GM18517 (cell line): ENCODE measurements around the gene ZNF277.

Experiments used
- ATAC-seq: cut with Tn5 transposase; IDR thresholded peaks from one replicate; pipeline ENCODE4 v1.9.1; 2021; ENCODE audit warnings: mild to moderate bottlenecking, moderate library complexity; ENCODE audit not compliant: unreplicated experiment

Gene ZNF277

DNA sequence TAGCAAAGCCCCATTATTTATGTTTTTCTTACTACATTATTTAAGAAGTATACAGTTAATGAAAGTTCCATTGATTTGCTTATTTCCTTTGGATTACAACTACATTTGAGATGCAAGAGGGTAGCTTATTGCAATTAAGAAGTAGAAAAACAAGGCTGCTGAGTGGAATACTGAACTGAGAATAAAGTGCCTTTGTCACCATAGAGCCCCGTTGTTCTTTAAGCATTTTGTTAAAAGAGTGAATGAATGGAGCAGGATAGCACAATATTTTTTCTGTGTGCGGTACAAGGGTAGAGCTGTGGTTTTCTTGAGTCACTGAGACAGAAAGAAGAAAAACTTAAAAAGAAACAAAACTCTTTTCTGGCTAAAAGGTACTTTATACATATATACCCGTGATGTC, 45.6 kb downstream of the ZNF277 start:
- no peak for ATAC-seq

DNA sequence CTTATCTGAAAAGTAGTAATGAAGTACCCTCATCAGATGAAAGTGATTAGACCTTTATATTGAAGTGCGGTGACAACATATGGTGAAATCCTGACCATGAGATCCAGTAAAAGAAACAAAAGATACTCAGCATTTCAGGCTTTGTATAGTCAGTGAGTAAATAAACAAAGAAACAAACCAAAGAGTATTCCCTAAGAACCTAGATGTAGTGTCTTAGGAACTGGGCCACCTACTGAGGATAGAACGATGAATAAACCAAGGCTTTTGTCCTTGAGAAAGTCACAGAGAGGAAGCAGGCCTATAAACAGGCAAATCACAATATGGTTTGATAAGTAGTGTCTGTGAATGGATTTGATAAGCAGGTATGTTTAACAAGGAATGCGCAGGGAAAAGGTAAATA, 46.2 kb downstream of the ZNF277 start:
- no peak for ATAC-seq

GRCh38 chr7:112254156-112254555, 47.7 kb downstream of the ZNF277 start:
- no peak for ATAC-seq

- no peak for ATAC-seq
Observed at GRCh38 chr7:112254709-112255387, 48.4 kb downstream of the ZNF277 start.

DNA sequence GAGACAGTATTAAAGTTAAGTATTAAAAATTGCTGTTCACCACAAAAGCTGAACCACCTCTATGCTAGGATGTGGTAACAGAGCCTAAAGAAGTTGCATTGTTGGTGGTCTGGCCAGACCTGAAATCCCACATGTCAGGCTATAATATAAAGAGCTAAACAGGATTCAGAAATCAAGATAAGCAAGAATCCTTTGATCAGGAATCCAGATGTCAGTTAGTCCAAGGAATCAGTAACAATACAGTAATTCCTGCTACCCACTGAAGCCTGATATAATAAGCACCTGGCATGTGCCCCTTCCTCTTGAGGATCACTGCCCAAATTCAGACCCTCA, 48.9 kb downstream of the ZNF277 start:
- ATAC-seq, result no peak

- ATAC-seq, result no peak
Observed at GRCh38 chr7:112257073-112257472, 50.6 kb downstream of the ZNF277 start.

- no peak for ATAC-seq
Observed at GRCh38 chr7:112260911-112261310, 54.4 kb downstream of the ZNF277 start.

GRCh38 chr7:112262036-112262435, 55.5 kb downstream of the ZNF277 start:
- no peak for ATAC-seq

- ATAC-seq, result no peak
Observed at GRCh38 chr7:112262855-112263487, 56.5 kb downstream of the ZNF277 start.

DNA sequence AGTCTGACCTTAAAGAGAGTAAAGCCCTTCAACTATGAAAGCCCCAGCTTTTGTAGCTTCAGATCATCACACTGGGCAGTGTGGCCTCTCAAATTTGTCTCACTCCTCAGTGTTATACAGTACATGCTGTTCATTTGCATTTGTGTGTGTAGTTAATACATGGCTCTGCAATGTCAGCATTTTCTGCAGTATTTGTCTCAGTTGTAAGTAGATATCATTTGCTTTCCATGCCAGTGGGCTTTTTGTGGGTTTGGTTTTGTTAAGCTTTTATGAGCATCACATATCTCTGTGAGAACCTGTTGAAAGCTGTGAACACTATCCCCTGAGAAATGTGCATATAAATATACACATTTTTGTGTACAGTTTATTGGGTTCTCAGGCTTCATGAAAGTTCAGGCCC, 57.0 kb downstream of the ZNF277 start:
- ATAC-seq, result no peak

DNA sequence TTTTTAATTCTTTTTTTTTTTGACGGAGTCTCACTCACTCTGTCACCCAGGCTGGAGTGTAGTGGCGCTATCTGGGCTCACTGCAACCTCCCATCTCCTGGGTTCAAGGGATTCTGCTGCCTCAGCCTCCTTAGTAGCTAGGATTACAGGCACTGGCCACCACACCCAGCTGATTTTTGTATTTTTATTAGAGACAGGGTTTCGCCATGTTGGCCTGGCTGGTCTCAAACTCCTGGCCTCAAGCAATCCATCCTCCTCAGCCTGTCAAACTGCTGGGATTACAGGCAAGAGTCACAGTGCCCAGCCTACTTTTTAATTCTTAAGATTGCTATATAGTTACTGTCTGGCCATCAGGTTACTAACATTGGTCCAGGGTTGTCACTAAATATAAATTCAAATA, 59.6 kb downstream of the ZNF277 start:
- no peak for ATAC-seq

- ATAC-seq, result no peak
Observed at GRCh38 chr7:112266595-112267270, 60.2 kb downstream of the ZNF277 start.

- no peak for ATAC-seq
Observed at GRCh38 chr7:112267944-112268691, 61.6 kb downstream of the ZNF277 start.

DNA sequence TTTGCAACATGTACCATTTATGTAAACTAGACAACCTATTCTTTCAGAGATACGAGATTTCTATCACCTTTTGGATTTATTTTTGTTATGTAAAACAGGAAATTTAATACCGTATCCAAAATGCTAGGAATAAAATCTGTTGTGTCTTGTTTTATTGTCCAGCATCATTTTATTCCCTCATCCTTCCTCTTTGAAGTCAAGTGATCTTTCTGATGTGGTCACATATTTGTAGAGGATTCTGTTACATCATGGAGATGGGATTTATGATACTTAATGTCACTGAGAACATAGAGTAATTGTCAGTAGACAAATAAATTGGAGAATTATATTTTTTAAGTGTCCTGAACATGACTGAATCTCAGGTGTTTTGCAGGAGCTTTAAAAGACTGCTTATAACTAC, 64.7 kb downstream of the ZNF277 start:
- no peak for ATAC-seq

DNA sequence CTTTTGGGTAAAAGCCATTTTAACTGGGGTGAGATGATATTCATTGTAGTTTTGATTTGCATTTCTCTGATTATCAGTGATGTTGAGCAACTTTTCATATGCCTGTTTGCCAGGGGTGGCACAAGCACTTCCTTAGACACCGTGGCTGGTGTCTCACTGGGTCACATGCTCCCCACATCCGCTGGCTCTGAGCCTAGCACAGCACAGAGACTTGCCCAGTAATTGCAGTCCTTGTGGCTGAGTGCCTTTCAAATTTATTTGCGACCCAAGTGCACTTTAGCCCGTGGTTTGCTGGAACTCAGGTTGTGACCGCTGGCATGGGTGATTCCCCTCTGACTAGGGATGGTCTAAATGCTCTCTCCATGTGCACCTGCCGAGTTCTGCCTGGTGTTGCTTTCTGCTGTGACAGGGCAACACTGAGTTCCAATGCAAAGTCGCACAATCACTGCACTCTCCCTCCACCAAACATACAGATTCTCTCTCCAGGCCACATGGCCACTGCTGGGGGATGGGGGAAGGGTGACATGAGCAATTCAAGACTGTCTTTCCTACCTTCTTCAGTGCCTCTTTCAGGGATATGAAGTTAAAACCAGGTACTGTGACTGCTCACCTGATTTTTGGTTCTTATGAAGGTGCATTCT, 66.5 kb downstream of the ZNF277 start:
- ATAC-seq, result no peak

- ATAC-seq, result no peak
Observed at GRCh38 chr7:112279042-112279441, 72.5 kb downstream of the ZNF277 start.

GRCh38 chr7:112280267-112280666, 73.8 kb downstream of the ZNF277 start:
- no peak for ATAC-seq

DNA sequence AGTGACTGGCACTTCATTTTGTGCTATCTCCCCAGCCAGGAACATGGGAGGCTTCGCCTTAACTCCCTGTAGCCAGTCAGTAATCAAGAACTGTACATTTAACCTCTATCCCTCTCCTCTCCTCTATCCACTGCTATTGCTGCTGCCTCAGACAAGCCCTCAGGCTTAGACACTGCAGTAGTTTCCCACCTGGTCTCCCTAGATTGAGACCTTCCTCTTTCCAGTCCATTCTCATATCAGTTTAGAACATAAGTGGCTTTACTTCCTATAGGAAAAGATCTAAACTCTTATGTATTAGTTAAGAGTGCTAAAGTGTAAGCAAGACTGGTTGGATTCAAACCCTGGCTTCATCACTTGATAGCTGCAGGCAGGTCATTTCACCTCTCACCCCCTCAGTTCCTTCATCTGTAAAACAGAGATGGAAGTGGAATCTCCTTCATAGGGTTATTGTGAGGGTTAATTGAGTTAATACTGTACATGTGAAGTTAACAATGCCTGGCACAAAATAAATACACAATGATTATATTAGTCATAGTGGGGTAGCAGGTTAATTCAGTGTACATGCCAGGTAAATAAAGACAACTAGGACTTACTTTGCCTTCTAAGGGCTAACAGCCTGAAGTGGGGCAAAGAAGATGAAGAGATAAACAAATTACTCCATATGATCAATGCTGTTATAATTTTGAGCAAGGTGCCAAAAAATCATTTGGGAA, 76.1 kb downstream of the ZNF277 start:
- ATAC-seq, result no peak

DNA sequence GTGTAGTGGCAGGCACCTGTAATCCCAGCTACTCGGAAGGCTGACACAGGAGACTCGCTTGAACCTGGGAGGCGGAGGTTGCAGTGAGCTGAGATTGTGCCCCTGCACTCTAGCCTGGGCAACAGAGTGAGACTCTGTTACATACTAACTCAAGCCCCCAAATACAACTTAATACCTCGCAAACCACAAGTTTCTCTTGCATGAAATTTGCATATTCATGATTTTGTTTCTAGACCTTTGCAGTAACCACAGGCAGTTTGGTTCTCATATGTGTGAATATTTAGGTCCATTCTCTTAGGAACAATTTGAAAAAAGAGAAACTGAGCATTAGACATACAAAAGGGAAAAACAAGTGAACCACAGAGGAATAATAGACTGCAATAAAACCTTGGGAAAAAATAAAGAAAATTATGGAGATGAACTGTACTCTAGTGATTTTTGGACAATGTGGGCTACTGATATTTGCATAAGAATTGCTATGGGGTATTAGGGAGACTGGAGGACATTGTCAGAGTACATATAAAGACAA, 77.0 kb downstream of the ZNF277 start:
- peak; percentile 74 for ATAC-seq
